Right lobe of liver (tissue), 4 donors: ENCODE data around the gene FSTL5.

Experiments used
- POLR2A ChIP-seq: fragments of 450-650 bp; IDR thresholded peaks from one replicate; pipeline ENCODE4 v1.6.1; 2017; ENCODE audit warnings: antibody characterized with exemption, mild to moderate bottlenecking
- TF ChIP-seq, protein P1 (sequence below), 4 donors: fragments of 200-600 bp in 3 of 4; fragments of 450-650 bp in 1 of 4; IDR thresholded peaks; one replicate each; pipeline versions ENCODE4 v1.5.1 to v1.8.0; 2016 to 2022; ENCODE audit warnings: antibody characterized with exemption in 4 of 4, mild to moderate bottlenecking in 2 of 4
- donor health status: DM: no; HTN: no; CAD: no.
- donor health status: DM: no; HTN: no; CAD: no.
- donor health status: DM: no; HTN: yes; CAD: no.

- TF ChIP-seq, protein P1, sequence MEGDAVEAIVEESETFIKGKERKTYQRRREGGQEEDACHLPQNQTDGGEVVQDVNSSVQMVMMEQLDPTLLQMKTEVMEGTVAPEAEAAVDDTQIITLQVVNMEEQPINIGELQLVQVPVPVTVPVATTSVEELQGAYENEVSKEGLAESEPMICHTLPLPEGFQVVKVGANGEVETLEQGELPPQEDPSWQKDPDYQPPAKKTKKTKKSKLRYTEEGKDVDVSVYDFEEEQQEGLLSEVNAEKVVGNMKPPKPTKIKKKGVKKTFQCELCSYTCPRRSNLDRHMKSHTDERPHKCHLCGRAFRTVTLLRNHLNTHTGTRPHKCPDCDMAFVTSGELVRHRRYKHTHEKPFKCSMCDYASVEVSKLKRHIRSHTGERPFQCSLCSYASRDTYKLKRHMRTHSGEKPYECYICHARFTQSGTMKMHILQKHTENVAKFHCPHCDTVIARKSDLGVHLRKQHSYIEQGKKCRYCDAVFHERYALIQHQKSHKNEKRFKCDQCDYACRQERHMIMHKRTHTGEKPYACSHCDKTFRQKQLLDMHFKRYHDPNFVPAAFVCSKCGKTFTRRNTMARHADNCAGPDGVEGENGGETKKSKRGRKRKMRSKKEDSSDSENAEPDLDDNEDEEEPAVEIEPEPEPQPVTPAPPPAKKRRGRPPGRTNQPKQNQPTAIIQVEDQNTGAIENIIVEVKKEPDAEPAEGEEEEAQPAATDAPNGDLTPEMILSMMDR (IDR thresholded peaks at IDR 0.05) = no peak
- no peak for TF ChIP-seq POLR2A
Observed at GRCh38 chr4:161883157-161883556, 280.6 kb downstream of the FSTL5 start.
